HG02798 (cell line): ENCODE results near the gene ZCCHC24.

Experiments used
- ATAC-seq: cut with Tn5 transposase; IDR thresholded peaks from one replicate; pipeline ENCODE4 v1.9.1; 2021; ENCODE audit warnings: mild to moderate bottlenecking; ENCODE audit not compliant: unreplicated experiment, poor library complexity

ZCCHC24 gene

DNA sequence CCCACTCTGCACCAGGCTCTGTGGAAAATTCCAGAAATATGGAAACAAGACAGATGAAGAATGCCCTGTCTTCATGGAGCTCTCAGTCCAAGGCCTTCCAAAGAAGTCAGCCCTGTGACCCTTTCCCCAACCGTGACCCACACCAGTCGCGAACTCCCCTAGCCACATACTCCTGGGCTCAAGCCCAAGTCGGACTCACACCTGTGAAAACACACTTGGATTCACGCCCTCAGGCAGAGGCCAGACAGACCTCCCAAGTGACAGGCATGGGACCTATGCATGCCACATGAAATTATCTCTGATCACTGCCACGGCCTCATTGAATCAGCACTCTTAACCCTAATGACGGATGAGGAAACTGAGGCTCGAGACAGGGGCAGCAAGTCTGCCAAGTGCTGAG is 42.5 kb downstream of the ZCCHC24 start:
- ATAC-seq: no peak

DNA sequence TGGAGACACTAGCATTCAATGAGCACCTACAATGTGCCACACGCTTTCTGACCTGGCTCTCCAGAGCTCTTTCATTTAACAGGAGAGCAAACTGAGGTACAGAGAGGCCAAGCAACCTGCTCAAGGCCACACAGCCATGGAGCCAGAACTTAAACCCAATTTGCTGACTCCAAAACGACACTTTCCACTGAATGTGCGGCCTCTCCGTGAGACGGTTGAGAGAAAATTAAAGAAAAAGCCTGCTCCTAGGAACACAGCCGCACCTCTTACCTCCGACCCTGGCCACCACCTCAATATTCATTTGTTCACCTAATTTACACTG is 42.8 kb downstream of the ZCCHC24 start:
- ATAC-seq: no peak

GRCh38 chr10:79401015-79401921 is 44.2 kb downstream of the ZCCHC24 start:
- ATAC-seq: no peak

DNA sequence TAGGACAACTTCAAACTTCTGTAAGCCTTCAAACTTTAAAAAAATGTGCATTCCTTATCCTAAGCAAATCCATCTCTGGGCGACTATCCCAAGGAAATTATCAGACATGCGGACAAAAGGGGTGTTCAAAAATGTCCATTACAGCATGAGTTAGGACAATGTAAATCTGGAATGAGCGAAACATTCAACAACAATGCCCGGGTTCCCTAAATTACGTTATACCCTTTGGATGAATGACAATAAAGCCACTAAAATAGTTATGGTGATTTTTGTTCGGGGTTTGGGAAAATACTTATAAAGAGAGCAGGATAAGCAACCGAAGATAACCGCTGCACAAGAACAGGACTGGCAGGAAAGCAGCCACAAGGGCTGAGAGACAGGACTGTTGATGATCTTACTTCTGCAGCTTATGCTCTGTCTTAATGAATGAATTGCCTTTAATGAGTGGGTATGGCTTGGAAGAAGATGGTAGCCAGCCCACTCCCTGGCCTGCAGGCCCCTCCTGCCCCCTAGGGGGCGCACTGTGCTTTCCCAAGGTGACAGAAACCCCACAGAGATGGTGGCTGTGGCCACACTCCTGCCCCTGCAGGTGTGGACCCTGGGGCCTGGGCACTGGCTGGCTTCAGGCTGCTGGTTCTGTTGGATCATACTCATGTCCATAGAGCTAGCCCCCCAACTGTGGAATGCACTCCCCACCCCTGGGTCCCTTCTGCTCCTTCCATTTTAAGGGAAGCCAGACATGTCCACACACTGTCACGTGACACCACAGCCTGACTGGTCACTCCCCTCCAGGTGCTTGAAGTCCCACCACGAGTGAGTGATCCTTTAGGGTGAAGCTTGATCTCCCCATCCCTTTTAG is 45.0 kb downstream of the ZCCHC24 start:
- ATAC-seq: peak; percentile 65

DNA sequence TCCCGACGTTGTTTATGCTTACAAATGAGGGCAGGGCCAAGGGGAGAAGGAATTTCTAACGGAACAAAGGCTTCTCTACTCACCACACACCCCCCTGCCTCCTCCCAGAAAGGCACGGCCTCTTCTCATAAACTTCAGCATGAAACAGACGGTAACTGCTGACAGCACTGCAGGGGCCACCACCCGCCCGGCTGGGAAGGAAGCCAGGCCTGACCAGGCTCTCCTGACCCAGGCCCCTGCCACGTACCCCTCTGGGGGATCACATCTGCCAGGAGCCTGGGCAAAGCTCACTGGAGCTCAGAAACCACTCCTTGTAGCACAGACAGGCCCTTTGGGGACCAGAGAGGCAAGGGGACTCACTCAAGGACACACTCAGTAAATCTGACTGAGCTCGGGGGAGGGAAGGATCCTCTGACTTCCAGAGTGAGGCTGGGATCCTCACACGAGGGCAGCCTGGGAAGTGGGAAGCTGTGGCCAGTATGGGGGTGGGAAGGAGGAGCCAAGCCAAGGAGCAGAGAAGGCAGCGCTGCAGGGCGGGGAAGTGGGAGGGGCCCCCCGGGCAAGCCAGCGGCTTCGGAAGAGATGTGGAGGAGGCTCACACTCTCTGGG is 46.1 kb downstream of the ZCCHC24 start:
- no peak for ATAC-seq

- ATAC-seq: no peak
Observed at GRCh38 chr10:79398642-79399041, 46.8 kb downstream of the ZCCHC24 start.

DNA sequence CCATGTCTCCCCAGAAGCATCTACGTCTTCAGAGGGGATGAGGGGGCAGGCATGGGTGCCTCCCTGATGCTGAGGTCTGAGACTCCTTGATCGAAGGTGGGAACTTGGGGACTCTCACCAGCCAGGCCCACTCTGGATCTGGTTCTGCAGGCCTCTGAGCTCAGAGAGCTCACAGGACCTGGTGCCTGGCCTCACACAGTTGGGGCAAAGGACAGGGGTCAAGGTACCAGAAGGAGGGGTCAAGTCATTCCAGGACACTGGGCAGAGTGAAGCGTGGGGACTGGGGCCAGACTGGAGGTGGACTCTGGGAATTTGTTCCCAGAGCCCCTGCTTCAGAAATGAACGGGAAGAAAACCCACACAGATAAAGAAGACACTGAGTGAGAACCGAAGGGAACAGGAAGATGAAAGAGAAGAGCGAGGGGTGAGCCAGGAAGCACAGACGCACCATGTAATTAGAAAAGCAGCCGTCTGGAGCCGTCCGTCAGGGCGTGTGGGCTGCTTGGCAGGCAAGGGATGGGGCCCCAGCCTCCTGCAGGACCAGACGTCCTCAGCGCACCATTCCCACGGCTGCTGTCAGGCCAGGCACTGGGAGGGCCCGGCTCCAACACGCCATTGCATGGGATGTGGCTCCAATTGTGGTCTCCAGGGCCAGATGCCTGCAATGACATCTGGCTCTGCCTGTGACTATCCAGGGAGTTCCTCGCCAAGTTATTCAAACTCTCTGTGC is 47.7 kb downstream of the ZCCHC24 start:
- no peak for ATAC-seq

DNA sequence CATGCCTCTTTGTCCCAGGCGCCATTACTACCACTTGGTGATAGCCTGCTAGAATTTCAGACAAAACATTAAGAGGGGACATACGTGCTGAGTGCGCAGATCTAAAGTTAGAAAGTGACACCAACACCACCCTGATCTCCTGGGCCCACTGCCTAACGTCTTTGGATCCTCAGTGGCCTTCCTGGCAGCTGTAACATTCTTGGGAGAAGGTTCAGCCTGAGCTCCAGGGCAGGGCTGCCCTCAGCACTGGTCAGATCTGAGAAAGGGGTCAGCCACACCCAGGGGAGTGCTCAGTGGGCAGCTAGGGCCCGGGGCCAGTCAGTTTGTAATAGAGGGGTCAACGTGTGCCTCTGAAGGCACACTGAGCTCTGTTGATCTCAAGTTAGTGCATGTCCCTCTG is 48.4 kb downstream of the ZCCHC24 start:
- no peak for ATAC-seq

GRCh38 chr10:79396520-79396919 is 48.9 kb downstream of the ZCCHC24 start:
- no peak for ATAC-seq

GRCh38 chr10:79394664-79395063 is 50.8 kb downstream of the ZCCHC24 start:
- no peak for ATAC-seq

GRCh38 chr10:79393924-79394610 is 51.4 kb downstream of the ZCCHC24 start:
- no peak for ATAC-seq

- ATAC-seq: no peak
Observed at GRCh38 chr10:79393221-79393923, 52.1 kb downstream of the ZCCHC24 start.

GRCh38 chr10:79392506-79393176 is 52.8 kb downstream of the ZCCHC24 start:
- ATAC-seq: no peak

GRCh38 chr10:79392020-79392398 is 53.4 kb downstream of the ZCCHC24 start:
- ATAC-seq: no peak

DNA sequence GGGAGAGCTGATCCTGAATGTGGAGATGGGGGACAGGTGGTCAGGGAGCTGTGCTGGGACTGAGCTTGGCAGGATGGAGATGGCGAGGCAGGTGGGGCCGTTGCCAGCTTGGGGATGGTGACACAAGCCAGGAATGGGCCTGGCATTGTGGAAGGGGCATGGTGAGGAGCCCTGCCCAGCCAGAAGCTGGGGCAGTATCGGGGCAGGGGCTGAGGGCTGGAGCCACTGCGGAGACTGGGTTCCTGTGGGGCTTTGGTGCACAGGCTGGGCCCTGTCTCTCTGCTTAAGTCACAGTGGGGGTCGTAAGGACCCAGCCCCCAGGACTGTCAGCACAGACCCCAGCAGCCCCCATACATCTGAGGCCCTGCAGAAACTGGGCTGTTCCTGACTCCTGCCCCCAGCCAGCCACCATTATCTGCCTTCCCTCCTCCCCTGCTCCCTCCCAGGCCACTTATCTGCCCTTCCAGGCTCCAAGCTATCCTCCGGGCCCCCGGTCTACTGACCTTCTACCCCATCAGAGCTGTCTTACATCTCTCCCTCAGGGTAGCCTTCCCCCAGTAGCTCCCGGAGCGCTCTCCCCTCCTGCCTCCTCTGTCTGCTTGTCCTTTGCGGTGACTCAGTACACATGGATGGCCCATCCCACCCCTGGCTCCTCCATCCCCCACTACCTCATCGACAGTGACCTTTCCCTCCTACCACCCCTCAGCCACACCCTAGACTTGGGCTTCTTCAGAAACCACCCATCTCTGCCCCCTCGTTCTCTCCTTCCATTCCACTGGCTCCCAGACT is 54.0 kb downstream of the ZCCHC24 start:
- no peak for ATAC-seq

GRCh38 chr10:79390551-79391229 is 54.7 kb downstream of the ZCCHC24 start:
- ATAC-seq: no peak

DNA sequence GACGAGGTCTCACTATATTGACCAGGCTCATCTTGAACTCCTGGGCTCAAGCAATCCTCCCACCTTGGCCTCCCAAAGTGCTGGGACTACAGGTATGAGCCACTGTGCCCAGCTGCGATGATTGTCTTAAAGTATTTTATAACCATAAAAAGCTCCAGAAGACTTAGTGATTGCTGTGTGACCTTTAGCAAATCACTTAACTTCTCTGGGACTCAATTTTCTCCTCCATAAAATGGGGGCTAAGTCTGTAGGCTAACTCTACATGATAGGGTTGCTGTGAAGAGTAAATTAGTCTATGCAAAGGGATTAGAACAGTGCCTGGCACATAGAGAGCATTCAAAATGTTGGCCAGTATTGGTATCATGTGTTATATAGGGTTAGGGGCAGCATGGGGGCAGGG is 55.4 kb downstream of the ZCCHC24 start:
- no peak for ATAC-seq
